GM23338 (cell line): ENCODE data around the gene NEK7.

Source experiments
- CREB1 ChIP-seq: fragments of 250-450 bp; sonication (Bioruptor Pico); IDR thresholded peaks from 2 replicates; pipeline ENCODE4 v1.5.0; 2020; ENCODE audit warnings: low read depth, mild to moderate bottlenecking, moderate library complexity
- EZH2 ChIP-seq: fragments of 200-600 bp; sonication (generic); IDR thresholded peaks from one replicate; pipeline ENCODE4 v1.8.0; 2017; ENCODE audit warnings: antibody characterized with exemption, mild to moderate bottlenecking, low read depth; ENCODE audit not compliant: unreplicated experiment
- EZH2phosphoT487 ChIP-seq: fragments of 200-600 bp; sonication (generic); IDR thresholded peaks from one replicate; pipeline ENCODE4 v1.8.1; 2018; ENCODE audit warnings: antibody characterized with exemption; ENCODE audit not compliant: unreplicated experiment
- JUNB ChIP-seq: IDR thresholded peaks from one replicate; pipeline ENCODE4 v1.6.1; 2016; ENCODE audit warnings: antibody characterized with exemption; ENCODE audit not compliant: unreplicated experiment
- POLR2AphosphoS5 ChIP-seq: IDR thresholded peaks from 2 replicates; pipeline ENCODE4 v1.6.1; 2016; ENCODE audit warnings: antibody characterized with exemption, low read depth
- STAT1 ChIP-seq: IDR thresholded peaks from one replicate; pipeline ENCODE4 v1.6.1; 2016; ENCODE audit warnings: antibody characterized with exemption; ENCODE audit not compliant: unreplicated experiment
- ZNF114 ChIP-seq: fragments of 250-450 bp; sonication (Bioruptor Pico); IDR thresholded peaks from 2 replicates; pipeline ENCODE4 v1.5.0; 2020; ENCODE audit warnings: mild to moderate bottlenecking, moderate library complexity
- ZNF331 ChIP-seq: fragments of 250-450 bp; sonication (Bioruptor Pico); IDR thresholded peaks from 2 replicates; pipeline ENCODE4 v1.5.0; 2020; ENCODE audit warnings: low read depth, mild to moderate bottlenecking, moderate library complexity
- TF ChIP-seq, protein P1 (sequence below), 2 experiments: fragments of 200-600 bp in 1 of 2; sonication (generic) in 1 of 2; conservative IDR thresholded peaks; 2 replicates each; pipeline versions ENCODE4 v1.5.1 to v1.6.1; 2016 to 2017; ENCODE audit warnings: antibody characterized with exemption in 2 of 2, low read depth in 2 of 2, mild to moderate bottlenecking in 2 of 2, moderate library complexity in 1 of 2
- TF ChIP-seq, protein P2 (sequence below): IDR thresholded peaks from one replicate; pipeline ENCODE4 v1.6.1; 2018; ENCODE audit warnings: antibody characterized with exemption; ENCODE audit not compliant: unreplicated experiment
- TF ChIP-seq, protein P3 (sequence below): IDR thresholded peaks from 2 replicates; pipeline ENCODE4 v1.6.1; 2016; ENCODE audit warnings: antibody characterized with exemption

DNA sequence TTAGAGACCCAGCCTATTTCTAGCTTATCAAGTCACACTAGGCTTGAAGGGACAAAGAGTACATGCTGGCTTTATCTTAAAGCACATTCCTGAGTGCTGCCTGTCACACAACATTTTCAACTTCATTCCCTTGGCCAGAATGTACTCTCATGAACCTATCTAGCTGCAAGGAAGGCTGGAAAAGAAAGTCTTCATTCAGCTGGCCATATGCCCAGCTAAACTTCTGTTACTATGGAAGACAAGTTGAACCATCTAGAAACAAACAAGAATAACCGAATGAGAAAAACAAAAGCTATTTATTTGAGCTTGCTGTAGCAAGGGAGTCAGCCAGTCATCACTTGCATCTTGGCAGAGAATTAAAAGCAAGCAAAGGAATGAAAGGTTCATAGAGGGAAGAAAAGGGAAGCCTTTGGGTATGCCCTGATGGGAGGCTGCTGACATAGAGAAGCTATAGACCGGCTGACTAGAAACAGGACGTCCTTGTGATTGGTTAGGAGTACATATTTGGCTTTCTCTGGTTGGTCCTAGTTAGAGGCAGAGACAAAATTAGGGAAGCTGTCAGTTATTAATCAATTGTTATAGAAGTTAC lies 108.4 kb downstream of the NEK7 start:
- TF ChIP-seq EZH2 (no peak), POLR2AphosphoS5 (no peak), EZH2phosphoT487 (no peak), CREB1 (no peak), JUNB (no peak), ZNF331 (no peak), STAT1 (no peak), ZNF114 (CRISPR knock-in tag) (no peak)
- TF ChIP-seq, protein P1, sequence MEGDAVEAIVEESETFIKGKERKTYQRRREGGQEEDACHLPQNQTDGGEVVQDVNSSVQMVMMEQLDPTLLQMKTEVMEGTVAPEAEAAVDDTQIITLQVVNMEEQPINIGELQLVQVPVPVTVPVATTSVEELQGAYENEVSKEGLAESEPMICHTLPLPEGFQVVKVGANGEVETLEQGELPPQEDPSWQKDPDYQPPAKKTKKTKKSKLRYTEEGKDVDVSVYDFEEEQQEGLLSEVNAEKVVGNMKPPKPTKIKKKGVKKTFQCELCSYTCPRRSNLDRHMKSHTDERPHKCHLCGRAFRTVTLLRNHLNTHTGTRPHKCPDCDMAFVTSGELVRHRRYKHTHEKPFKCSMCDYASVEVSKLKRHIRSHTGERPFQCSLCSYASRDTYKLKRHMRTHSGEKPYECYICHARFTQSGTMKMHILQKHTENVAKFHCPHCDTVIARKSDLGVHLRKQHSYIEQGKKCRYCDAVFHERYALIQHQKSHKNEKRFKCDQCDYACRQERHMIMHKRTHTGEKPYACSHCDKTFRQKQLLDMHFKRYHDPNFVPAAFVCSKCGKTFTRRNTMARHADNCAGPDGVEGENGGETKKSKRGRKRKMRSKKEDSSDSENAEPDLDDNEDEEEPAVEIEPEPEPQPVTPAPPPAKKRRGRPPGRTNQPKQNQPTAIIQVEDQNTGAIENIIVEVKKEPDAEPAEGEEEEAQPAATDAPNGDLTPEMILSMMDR (conservative IDR thresholded peaks at IDR 0.05; ENCODE audit: low read depth in 2 of 2) = no peak
- TF ChIP-seq, protein P2, sequence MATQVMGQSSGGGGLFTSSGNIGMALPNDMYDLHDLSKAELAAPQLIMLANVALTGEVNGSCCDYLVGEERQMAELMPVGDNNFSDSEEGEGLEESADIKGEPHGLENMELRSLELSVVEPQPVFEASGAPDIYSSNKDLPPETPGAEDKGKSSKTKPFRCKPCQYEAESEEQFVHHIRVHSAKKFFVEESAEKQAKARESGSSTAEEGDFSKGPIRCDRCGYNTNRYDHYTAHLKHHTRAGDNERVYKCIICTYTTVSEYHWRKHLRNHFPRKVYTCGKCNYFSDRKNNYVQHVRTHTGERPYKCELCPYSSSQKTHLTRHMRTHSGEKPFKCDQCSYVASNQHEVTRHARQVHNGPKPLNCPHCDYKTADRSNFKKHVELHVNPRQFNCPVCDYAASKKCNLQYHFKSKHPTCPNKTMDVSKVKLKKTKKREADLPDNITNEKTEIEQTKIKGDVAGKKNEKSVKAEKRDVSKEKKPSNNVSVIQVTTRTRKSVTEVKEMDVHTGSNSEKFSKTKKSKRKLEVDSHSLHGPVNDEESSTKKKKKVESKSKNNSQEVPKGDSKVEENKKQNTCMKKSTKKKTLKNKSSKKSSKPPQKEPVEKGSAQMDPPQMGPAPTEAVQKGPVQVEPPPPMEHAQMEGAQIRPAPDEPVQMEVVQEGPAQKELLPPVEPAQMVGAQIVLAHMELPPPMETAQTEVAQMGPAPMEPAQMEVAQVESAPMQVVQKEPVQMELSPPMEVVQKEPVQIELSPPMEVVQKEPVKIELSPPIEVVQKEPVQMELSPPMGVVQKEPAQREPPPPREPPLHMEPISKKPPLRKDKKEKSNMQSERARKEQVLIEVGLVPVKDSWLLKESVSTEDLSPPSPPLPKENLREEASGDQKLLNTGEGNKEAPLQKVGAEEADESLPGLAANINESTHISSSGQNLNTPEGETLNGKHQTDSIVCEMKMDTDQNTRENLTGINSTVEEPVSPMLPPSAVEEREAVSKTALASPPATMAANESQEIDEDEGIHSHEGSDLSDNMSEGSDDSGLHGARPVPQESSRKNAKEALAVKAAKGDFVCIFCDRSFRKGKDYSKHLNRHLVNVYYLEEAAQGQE = no peak
- TF ChIP-seq, protein P3, sequence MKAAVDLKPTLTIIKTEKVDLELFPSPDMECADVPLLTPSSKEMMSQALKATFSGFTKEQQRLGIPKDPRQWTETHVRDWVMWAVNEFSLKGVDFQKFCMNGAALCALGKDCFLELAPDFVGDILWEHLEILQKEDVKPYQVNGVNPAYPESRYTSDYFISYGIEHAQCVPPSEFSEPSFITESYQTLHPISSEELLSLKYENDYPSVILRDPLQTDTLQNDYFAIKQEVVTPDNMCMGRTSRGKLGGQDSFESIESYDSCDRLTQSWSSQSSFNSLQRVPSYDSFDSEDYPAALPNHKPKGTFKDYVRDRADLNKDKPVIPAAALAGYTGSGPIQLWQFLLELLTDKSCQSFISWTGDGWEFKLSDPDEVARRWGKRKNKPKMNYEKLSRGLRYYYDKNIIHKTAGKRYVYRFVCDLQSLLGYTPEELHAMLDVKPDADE = no peak
